Loucy (cell line): ENCODE data around the gene CFAP97D2.

ENCODE experiments used
- CTCF ChIP-seq: fragments of 200-600 bp; sonication (generic); conservative IDR thresholded peaks from 2 replicates; pipeline ENCODE4 v1.5.1; 2014; ENCODE audit warnings: mild to moderate bottlenecking, antibody characterized with exemption, low read length
- EZH2phosphoT487 ChIP-seq: fragments of 200-600 bp; IDR thresholded peaks from 2 replicates; pipeline ENCODE4 v1.6.1; 2018; ENCODE audit warnings: antibody characterized with exemption, mild to moderate bottlenecking, moderate library complexity, borderline replicate concordance

- TF ChIP-seq CTCF, result no peak
- TF ChIP-seq EZH2phosphoT487, result no peak
These were observed 37.6 kb upstream of the CFAP97D2 start for GRCh38 chr13:114141261-114141996.
